AG20443 (cell line): ENCODE results near the gene GSTT2B.
A peak's percentile ranks its signal among the peaks of the same experiment; 100 is the strongest.
"Not testable (repeated sequence)": the region's sequence is repeated elsewhere in the genome, so short reads cannot be mapped to it uniquely, and the experiment has no call there.

ENCODE experiments used
- DNase-seq: peaks from one replicate; pipeline ENCODE4 v3.0.0; 2012; ENCODE audit warnings: low spot score, mixed read lengths

Gene GSTT2B

GRCh38 chr22:23984430-23984829 is 23.4 kb upstream of the GSTT2B start:
- peak; percentile 30 for DNase-seq

DNA sequence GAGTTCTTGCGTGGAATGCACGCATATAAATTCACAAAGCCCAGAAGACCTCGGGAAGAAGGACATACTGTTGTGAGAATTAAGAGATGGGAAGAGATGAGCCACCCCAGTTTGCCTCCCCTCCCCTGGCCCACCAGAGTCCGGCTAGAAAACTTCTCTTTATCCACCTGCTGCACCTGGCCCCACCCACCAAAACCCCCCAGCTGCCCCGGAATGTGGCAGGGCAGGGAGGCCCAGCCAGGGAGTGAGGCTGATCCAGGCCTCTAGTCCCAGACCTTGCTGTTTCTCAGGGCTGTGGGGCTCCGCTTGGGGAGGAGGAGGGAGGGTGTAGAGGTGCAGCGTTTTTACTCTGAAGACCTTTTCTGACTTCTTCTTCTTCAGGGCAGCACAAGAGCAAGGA is 19.6 kb upstream of the GSTT2B start:
- DNase-seq: not testable (repeated sequence)

DNA sequence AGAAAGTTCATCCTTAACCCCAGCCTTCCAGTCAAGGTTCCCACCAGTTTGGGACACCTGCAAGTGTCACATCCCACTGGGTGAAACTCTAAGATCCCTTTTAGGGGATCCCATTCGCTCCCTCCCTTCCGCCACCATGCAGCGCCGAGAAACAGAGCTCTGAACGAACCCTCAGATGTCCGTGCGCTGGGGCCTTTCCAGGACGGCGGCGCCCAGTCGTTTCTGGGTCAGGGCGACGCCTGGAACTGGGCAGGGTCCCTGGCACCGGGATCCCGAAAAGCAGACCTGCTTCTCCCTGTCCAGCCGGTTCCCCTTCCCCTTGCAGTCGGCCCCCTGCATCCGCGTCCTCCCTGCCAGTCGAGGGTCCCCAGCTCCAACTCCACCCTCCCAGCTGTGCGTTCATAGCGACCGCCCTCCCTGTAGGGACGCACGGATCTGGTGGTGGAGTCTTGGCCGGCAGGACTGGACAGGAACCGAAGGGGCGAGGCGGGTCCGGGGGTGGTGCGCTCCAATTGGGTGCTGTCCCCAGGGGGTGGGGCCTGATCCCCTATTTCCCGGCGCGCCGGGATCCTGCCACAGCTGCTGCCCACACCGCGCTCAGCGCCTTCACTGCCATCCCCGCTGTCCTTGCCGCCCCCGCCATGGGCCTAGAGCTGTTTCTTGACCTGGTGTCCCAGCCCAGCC is 18.7 kb upstream of the GSTT2B start, which contains the start of gene GSTT2:
GSTT2 (plus strand) TSS at position 578 of the 684 bp plus-strand sequence.
- DNase-seq: not testable (repeated sequence)

- DNase-seq: not testable (repeated sequence)
These were observed 16.3 kb upstream of the GSTT2B start for GRCh38 chr22:23977304-23977703.

DNA sequence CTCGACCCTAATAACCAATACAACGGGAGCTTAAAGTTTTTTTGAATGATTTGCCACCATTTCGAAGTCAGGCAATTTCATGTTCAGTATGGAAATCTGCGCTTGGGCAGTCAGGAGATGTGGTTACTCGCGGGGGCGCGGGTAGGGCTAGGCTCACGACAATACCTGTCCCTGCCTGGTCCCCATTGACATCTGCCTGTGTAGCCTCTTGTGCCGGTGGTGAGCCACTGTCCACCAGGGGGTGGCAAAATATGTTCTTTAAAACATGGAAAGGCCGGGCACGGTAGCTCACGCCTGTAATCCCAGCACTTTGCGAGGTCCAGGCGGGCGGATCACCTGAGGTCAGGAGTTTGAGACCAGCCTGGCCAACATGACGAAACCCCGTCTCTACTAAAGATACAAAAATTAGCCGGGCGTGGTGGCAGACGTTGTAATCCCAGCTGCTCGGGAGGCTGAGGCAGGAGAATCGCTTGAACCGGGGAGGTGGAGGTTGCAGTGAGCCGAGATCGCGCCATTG is 13.9 kb upstream of the GSTT2B start:
- not testable (repeated sequence) for DNase-seq

DNA sequence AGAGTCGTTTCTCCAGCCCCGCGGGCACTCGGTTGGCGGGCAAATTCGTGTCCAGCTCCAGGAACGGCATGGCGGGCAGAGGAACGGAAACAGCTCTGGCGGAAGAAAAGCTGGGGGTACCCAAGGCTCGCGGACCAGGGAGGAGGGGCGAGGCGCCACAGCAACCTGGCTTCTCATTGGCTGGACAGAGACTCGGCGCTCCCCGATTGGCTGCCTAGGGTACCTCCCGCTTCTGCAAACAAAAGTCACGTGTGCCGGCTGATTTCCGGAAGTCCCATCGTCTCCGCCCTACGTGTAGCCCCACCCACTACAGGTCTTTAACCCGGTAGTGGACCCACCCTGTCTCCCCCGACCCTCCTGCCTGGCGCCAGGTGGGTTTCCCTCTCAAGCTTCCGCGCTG is 13.3 kb upstream of the GSTT2B start, which contains the start of gene DDT:
DDT (minus strand) TSS at position 97 of the 400 bp plus-strand sequence; CDS start at position 70, 27 bp downstream.
- DNase-seq: not testable (repeated sequence)

GRCh38 chr22:23971927-23972326 is 10.9 kb upstream of the GSTT2B start:
- peak; percentile 0 for DNase-seq

GRCh38 chr22:23970816-23971486 is 10.0 kb upstream of the GSTT2B start:
- peak; percentile 1 for DNase-seq

DNA sequence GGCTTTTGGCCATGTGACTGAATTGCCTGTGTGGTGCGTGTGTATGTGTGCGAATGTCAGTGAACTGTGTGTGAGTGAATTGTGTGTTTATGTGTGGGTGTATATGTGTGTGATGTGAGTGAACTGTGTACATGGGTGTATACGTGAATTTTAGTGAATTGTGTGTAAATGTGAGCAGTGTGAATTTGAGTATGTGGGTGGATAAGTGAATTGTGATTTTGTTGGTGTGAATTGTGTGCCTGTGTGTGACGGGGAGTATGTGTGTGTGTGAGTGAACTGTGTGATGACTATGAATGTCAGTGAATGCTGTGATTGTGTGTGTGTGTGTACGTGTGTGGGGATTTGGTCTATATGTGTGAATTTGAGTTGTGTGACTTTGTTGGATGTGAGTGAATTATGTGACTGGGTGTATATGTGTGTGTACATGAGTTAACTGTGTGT is 9.2 kb upstream of the GSTT2B start:
- DNase-seq: no peak

- DNase-seq: peak; percentile 3
These were observed 8.1 kb upstream of the GSTT2B start for GRCh38 chr22:23969071-23969470.

DNA sequence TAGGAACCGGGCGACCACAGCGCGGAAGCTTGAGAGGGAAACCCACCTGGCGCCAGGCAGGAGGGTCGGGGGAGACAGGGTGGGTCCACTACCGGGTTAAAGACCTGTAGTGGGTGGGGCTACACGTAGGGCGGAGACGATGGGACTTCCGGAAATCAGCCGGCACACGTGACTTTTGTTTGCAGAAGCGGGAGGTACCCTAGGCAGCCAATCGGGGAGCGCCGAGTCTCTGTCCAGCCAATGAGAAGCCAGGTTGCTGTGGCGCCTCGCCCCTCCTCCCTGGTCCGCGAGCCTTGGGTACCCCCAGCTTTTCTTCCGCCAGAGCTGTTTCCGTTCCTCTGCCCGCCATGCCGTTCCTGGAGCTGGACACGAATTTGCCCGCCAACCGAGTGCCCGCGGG is 5.6 kb upstream of the GSTT2B start, which contains the start of gene DDTL:
DDTL (plus strand) TSS at position 321 of the 400 bp plus-strand sequence; CDS start at position 348, 27 bp downstream.
- not testable (repeated sequence) for DNase-seq

DNA sequence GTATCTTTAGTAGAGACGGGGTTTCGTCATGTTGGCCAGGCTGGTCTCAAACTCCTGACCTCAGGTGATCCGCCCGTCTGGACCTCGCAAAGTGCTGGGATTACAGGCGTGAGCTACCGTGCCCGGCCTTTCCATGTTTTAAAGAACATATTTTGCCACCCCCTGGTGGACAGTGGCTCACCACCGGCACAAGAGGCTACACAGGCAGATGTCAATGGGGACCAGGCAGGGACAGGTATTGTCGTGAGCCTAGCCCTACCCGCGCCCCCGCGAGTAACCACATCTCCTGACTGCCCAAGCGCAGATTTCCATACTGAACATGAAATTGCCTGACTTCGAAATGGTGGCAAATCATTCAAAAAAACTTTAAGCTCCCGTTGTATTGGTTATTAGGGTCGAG is 5.1 kb upstream of the GSTT2B start:
- DNase-seq: not testable (repeated sequence)

DNA sequence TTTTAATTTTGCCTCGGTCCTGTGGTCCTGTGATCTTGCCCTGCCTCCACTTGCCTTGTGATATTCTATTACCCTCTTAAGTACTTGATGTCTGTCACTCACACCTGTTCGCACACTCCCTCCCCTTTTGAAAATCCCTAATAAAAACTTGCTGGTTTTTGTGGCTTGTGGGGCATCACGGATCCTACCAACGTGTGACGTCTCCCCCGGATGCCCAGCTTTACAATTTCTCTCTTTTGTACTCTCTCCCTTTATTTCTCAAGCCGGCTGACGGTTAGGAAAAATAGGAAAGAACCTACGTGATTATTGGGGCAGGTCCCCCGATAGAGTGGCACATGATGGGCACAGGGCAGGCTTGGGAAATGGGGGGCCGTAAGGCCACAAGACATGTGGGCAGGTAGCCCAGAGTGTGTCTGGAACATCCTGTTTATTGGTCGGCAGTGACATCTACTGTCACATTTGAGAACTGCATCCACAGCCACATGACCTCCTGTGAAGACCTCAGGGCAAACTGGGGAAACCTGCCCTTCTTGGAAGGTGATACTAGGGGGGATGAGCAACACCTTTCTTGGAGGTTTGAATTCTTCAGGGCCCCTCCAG is 4.6 kb downstream of the GSTT2B start:
- DNase-seq: peak; percentile 57

GRCh38 chr22:23955886-23956285 is 5.1 kb downstream of the GSTT2B start:
- DNase-seq: not testable (repeated sequence)

DNA sequence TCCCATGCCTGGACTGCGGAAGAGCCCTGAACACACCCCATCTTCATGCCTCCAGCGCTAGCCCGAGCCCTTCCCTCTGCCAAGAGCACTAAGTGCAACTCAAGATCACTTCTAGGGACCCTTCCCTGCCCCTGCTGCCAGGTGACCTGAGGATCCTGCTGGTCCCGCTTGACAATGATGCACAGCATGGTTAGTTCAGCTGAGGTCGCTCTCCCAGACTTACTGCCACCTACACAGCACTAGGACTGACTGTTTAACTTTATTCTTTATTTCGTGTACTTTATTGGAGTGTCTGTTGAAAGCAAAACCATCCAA is 6.0 kb downstream of the GSTT2B start:
- DNase-seq: not testable (repeated sequence)

- not testable (repeated sequence) for DNase-seq
These were observed 6.6 kb downstream of the GSTT2B start for GRCh38 chr22:23954193-23954990.

GRCh38 chr22:23953485-23953884 is 7.5 kb downstream of the GSTT2B start:
- DNase-seq: not testable (repeated sequence)

- not testable (repeated sequence) for DNase-seq
These were observed 8.1 kb downstream of the GSTT2B start for GRCh38 chr22:23952794-23953405.

DNA sequence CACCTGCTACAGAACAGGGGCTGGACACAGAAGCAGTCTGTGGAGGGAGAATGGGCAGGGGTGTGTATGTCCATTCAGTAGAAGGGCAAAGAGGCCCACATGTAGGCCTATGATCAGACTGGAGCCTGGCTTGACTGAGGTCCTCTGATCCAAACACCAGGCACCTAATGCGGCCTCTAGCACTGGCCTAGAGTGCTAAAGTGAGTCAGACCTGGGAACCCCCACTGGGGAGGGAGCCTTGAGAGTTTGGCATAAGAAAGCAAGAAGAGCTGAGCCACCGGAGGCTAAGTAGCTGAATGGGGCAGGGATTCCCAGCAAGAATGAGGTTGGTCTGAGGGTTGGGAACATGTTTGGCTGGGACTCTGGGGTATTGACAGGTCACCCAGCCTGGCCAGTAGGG is 9.6 kb downstream of the GSTT2B start:
- DNase-seq: not testable (repeated sequence)

GRCh38 chr22:23949764-23950163 is 11.2 kb downstream of the GSTT2B start:
- not testable (repeated sequence) for DNase-seq

GRCh38 chr22:23947391-23947790 is 13.6 kb downstream of the GSTT2B start:
- DNase-seq: not testable (repeated sequence)
